K562 (cell line): ENCODE results near the gene CDH1. TPM values are rescaled to one million over a fixed set of nuclear protein-coding genes. Genes with fewer than 3 reads are reported as not detected.

Experiments used
- BCOR ChIP-seq: fragments of 450-650 bp; IDR thresholded peaks from 2 replicates; pipeline ENCODE4 v1.6.1; 2016
- C11orf30 ChIP-seq: fragments of 450-650 bp; IDR thresholded peaks from 2 replicates; pipeline ENCODE4 v1.6.1; 2016; ENCODE audit warnings: low read depth, mild to moderate bottlenecking
- DPF2 ChIP-seq: fragments of 450-650 bp; IDR thresholded peaks from 2 replicates; pipeline ENCODE4 v1.6.1; 2016
- EP300 ChIP-seq: IDR thresholded peaks from 2 replicates; pipeline ENCODE4 v1.6.1; 2012; ENCODE audit warnings: low read length, improper control_type of control experiment
- ETS2 ChIP-seq: IDR thresholded peaks from 2 replicates; pipeline ENCODE4 v1.6.1; 2016; ENCODE audit warnings: borderline replicate concordance, missing genetic modification characterization, mild to moderate bottlenecking, moderate library complexity, missing compliant biosample characterization; ENCODE audit not compliant: poor library complexity, severe bottlenecking
- GATA2 ChIP-seq: sonication (generic); formaldehyde crosslinking; IDR thresholded peaks from 2 replicates; pipeline ENCODE4 v1.4.0; 2020; ENCODE audit warnings: mild to moderate bottlenecking, missing genetic modification reagents
- LARP7 ChIP-seq: fragments of 450-650 bp; IDR thresholded peaks from 2 replicates; pipeline ENCODE4 v1.6.1; 2016
- LEF1 ChIP-seq: fragments of 450-650 bp; IDR thresholded peaks from 2 replicates; pipeline ENCODE4 v1.6.1; 2016; ENCODE audit warnings: mild to moderate bottlenecking
- NFIX ChIP-seq: fragments of 250-450 bp; sonication (Bioruptor Pico); IDR thresholded peaks from 2 replicates; pipeline ENCODE4 v1.4.0; 2020; ENCODE audit warnings: low read depth, mild to moderate bottlenecking, moderate library complexity
- NR2F6 ChIP-seq: fragments of 450-650 bp; formaldehyde crosslinking; IDR thresholded peaks from 2 replicates; pipeline ENCODE4 v1.4.0; 2020; ENCODE audit warnings: mild to moderate bottlenecking
- PTBP1 ChIP-seq: fragments of 200-400 bp; formaldehyde crosslinking; IDR thresholded peaks from 2 replicates; pipeline ENCODE4 v1.6.1; 2017; ENCODE audit warnings: low read depth, low read length
- RBM39 ChIP-seq: fragments of 200-400 bp; formaldehyde crosslinking; optimal IDR thresholded peaks from 2 replicates; pipeline ENCODE3; 2018; ENCODE audit warnings: low read depth, low read length
- ZNF431 ChIP-seq: sonication (generic); formaldehyde crosslinking; IDR thresholded peaks from 2 replicates; pipeline ENCODE4 v1.8.0; 2022; ENCODE audit warnings: mild to moderate bottlenecking, missing genetic modification reagents
- ZSCAN32 ChIP-seq: fragments of 450-650 bp; formaldehyde crosslinking; IDR thresholded peaks from 2 replicates; pipeline ENCODE4 v1.4.0; 2020; ENCODE audit warnings: mild to moderate bottlenecking, moderate library complexity
- polyA plus RNA-seq, 8 experiments: library from polyadenylated mRNA; depleted of rRNA in 4 of 8; stranded (reverse) in 5 of 8; unstranded in 3 of 8; fragments of >200 nt; fragmentation: Nextera tagmentation in 2 of 8; fragmentation: Illumina TruSeq in 1 of 8; extraction: Ambion mirVana in 2 of 8; extraction: Trizol in 1 of 8; gene quantifications; 2 replicates each; pipeline versions ENCODE4 v1.2.1 to v1.2.3, GENCODE V29; 2011 to 2014; ENCODE audit warnings: inconsistent platforms in 1 of 8, missing spikeins in 1 of 8
- total RNA-seq, 7 experiments: library from RNA; depleted of rRNA in 6 of 7; stranded (reverse); fragments of >200 nt in 6 of 7; fragmentation: Illumina TruSeq in 2 of 7; extraction: Trizol in 2 of 7; gene quantifications; 2 replicates each; pipeline versions ENCODE4 v1.2.1 to v1.2.3, GENCODE V29; 2011 to 2021; ENCODE audit warnings: low replicate concordance in 1 of 7
- TF ChIP-seq, protein P1 (sequence below): IDR thresholded peaks from 3 replicates; pipeline ENCODE4 v1.6.1; 2011; ENCODE audit warnings: borderline replicate concordance, mild to moderate bottlenecking; ENCODE audit not compliant: insufficient read length, insufficient read depth
- TF ChIP-seq, protein P2 (sequence below): fragments of 450-650 bp; IDR thresholded peaks from 2 replicates; pipeline ENCODE4 v1.6.1; 2016; ENCODE audit warnings: borderline replicate concordance
- TF ChIP-seq, protein P3 (sequence below): fragments of 200-800 bp; sonication (Bioruptor generic); IDR thresholded peaks from 2 replicates; pipeline ENCODE4 v1.6.1; 2016; ENCODE audit warnings: missing genetic modification characterization, missing compliant biosample characterization
- TF ChIP-seq, protein P4 (sequence below): sonication (generic); formaldehyde crosslinking; IDR thresholded peaks from 2 replicates; pipeline ENCODE4 v1.8.0; 2023; ENCODE audit warnings: mild to moderate bottlenecking, missing genetic modification reagents
- TF ChIP-seq, protein P5 (sequence below), 3 experiments: fragments of 200-800 bp in 1 of 3; sonication (Bioruptor generic) in 1 of 3; sonication (generic) in 1 of 3; formaldehyde crosslinking in 1 of 3; IDR thresholded peaks; 2 replicates each; pipeline versions ENCODE4 v1.6.1 to v1.8.0; 2016 to 2022; ENCODE audit warnings: mild to moderate bottlenecking in 2 of 3, missing compliant biosample characterization in 2 of 3, missing genetic modification characterization in 2 of 3, missing genetic modification reagents in 1 of 3

CDH1 gene
- total and polyA plus RNA-seq, 9 of the 15 experiments (the other 6 are each of a cell fraction or from before 2014, with no cell fraction given): 0.01 to 0.69 TPM; not detected in 7

DNA sequence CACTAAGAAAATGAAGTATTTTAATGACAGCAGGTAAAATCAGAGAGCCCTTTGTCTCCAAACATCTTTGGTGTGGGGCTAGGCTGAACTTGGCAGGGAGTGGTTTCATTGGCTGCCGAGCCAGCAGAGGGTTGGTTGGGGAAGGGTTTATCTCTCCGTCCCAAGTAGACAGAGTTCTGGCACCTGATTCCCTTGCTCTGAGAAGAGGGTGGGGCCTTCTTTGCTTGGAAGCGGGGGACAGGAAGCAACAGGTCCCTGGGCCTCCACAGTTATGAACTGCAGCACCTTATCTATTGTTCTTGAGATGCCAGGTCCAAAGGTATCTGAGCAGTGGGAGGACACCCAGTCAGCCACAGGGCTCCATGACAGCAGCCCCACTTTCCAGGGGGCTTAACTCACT is 12.3 kb upstream of the CDH1 start (continued):
- no peak for TF ChIP-seq C11orf30
- TF ChIP-seq, protein P1, sequence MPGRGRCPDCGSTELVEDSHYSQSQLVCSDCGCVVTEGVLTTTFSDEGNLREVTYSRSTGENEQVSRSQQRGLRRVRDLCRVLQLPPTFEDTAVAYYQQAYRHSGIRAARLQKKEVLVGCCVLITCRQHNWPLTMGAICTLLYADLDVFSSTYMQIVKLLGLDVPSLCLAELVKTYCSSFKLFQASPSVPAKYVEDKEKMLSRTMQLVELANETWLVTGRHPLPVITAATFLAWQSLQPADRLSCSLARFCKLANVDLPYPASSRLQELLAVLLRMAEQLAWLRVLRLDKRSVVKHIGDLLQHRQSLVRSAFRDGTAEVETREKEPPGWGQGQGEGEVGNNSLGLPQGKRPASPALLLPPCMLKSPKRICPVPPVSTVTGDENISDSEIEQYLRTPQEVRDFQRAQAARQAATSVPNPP: no peak
- TF ChIP-seq, protein P2, sequence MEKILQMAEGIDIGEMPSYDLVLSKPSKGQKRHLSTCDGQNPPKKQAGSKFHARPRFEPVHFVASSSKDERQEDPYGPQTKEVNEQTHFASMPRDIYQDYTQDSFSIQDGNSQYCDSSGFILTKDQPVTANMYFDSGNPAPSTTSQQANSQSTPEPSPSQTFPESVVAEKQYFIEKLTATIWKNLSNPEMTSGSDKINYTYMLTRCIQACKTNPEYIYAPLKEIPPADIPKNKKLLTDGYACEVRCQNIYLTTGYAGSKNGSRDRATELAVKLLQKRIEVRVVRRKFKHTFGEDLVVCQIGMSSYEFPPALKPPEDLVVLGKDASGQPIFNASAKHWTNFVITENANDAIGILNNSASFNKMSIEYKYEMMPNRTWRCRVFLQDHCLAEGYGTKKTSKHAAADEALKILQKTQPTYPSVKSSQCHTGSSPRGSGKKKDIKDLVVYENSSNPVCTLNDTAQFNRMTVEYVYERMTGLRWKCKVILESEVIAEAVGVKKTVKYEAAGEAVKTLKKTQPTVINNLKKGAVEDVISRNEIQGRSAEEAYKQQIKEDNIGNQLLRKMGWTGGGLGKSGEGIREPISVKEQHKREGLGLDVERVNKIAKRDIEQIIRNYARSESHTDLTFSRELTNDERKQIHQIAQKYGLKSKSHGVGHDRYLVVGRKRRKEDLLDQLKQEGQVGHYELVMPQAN: no peak
- no peak for TF ChIP-seq BCOR
- TF ChIP-seq ZSCAN32 (CRISPR knock-in tag): no peak
- TF ChIP-seq, protein P3, sequence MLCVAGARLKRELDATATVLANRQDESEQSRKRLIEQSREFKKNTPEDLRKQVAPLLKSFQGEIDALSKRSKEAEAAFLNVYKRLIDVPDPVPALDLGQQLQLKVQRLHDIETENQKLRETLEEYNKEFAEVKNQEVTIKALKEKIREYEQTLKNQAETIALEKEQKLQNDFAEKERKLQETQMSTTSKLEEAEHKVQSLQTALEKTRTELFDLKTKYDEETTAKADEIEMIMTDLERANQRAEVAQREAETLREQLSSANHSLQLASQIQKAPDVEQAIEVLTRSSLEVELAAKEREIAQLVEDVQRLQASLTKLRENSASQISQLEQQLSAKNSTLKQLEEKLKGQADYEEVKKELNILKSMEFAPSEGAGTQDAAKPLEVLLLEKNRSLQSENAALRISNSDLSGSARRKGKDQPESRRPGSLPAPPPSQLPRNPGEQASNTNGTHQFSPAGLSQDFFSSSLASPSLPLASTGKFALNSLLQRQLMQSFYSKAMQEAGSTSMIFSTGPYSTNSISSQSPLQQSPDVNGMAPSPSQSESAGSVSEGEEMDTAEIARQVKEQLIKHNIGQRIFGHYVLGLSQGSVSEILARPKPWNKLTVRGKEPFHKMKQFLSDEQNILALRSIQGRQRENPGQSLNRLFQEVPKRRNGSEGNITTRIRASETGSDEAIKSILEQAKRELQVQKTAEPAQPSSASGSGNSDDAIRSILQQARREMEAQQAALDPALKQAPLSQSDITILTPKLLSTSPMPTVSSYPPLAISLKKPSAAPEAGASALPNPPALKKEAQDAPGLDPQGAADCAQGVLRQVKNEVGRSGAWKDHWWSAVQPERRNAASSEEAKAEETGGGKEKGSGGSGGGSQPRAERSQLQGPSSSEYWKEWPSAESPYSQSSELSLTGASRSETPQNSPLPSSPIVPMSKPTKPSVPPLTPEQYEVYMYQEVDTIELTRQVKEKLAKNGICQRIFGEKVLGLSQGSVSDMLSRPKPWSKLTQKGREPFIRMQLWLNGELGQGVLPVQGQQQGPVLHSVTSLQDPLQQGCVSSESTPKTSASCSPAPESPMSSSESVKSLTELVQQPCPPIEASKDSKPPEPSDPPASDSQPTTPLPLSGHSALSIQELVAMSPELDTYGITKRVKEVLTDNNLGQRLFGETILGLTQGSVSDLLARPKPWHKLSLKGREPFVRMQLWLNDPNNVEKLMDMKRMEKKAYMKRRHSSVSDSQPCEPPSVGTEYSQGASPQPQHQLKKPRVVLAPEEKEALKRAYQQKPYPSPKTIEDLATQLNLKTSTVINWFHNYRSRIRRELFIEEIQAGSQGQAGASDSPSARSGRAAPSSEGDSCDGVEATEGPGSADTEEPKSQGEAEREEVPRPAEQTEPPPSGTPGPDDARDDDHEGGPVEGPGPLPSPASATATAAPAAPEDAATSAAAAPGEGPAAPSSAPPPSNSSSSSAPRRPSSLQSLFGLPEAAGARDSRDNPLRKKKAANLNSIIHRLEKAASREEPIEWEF (CRISPR knock-in tag): no peak
- no peak for TF ChIP-seq NFIX (CRISPR knock-in tag)
- no peak for TF ChIP-seq ZNF431 (CRISPR knock-in tag)
- TF ChIP-seq DPF2: peak; percentile 58
- TF ChIP-seq, protein P4, sequence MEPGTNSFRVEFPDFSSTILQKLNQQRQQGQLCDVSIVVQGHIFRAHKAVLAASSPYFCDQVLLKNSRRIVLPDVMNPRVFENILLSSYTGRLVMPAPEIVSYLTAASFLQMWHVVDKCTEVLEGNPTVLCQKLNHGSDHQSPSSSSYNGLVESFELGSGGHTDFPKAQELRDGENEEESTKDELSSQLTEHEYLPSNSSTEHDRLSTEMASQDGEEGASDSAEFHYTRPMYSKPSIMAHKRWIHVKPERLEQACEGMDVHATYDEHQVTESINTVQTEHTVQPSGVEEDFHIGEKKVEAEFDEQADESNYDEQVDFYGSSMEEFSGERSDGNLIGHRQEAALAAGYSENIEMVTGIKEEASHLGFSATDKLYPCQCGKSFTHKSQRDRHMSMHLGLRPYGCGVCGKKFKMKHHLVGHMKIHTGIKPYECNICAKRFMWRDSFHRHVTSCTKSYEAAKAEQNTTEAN (CRISPR knock-in tag): no peak
- no peak for TF ChIP-seq GATA2 (CRISPR knock-in tag)
- TF ChIP-seq RBM39: no peak
- peak; percentile 59; the same call in 1 of the 2 replicates for TF ChIP-seq EP300
- TF ChIP-seq LEF1: 0 out of 2 replicates have a peak, but pooled peaks have one; percentile 20
- TF ChIP-seq, protein P5, sequence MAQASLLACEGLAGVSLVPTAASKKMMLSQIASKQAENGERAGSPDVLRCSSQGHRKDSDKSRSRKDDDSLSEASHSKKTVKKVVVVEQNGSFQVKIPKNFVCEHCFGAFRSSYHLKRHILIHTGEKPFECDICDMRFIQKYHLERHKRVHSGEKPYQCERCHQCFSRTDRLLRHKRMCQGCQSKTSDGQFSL (CRISPR knock-in tag; IDR thresholded peaks at IDR 0.05): no peak
- TF ChIP-seq, protein P5 (tag; IDR thresholded peaks at IDR 0.05): no peak
- no peak for TF ChIP-seq NR2F6 (CRISPR knock-in tag)
- no peak for TF ChIP-seq LARP7
- no peak for TF ChIP-seq PTBP1
- no peak for TF ChIP-seq ETS2 (tag)
